HG03571 (cell line): ENCODE results near the gene PRKAR2A.
"Not testable (repeated sequence)": the region's sequence is repeated elsewhere in the genome, so short reads cannot be mapped to it uniquely, and the experiment has no call there.

Experiments used
- ATAC-seq: cut with Tn5 transposase; IDR thresholded peaks from one replicate; pipeline ENCODE4 v1.9.1; 2021; ENCODE audit not compliant: unreplicated experiment

PRKAR2A gene

DNA sequence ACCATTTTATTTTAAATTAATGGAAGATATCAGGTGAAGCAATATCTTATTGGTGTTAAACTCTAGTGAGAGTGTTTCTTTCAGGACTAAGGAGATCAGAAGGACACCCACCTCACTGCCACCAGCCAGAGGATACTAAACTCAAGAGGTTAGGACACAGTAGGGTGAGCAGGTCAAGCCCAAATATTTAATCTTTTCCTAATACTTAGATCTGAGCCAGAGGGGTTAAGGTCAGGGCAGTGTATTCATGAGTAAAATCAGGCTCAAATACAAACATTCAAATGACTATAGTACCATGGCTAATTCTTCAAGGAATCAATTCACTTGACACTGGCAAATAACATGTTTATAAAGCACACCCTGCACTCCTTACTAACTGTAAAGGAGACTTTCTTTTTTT is 65.6 kb downstream of the PRKAR2A start:
- ATAC-seq: no peak

DNA sequence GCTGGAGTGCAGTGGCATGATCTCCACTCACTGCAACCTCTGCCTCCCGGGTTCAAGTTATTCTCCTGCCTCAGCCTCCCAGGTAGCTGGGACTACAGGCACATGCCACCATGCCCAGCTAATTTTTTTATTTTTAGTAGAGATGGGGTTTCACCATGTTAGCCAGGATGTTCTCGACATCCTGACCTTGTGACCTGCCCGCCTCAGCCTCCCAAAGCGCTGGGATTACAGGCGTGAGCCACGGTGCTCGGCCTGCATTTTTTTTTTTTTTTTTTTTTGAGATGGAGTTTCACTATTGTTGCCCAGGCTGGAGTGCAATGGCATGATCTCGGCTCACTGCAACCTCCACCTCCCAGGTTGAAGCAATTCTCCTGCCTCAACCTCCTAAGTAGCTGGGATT is 69.1 kb downstream of the PRKAR2A start:
- ATAC-seq: not testable (repeated sequence)

DNA sequence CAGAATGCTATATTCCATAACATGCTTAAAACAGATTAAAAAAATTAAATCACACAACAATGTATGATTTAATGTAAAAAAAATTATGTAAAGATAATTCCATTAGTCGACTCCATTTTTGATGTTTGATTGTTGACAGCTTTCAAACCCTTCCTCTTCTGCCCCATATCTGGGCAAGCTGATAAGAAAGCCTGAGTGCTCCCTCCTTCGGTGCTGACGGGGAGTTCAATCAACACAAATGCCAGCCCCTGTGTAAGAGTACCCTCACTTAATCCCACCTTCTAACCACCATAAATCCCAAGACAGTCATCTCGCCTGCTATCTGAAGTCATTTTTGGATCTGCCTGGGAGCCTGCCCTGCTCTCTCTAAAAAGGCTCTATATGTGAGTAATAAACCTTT is 70.8 kb downstream of the PRKAR2A start:
- ATAC-seq: no peak

DNA sequence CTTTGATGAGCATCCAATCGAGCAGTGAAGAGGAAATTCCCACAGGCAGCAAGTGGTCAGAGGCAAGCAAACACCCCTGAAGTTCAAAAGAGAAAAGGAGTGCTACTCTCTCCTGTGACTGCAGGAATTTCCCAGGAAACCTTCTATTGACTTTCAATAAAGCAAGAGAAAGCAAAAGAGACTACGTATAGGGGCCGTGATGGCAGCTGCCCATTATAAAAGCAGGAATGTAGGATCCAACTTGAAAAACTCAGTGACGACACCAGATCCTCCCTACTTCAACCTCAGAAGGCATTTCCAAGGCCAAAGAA is 77.5 kb downstream of the PRKAR2A start:
- ATAC-seq: no peak

DNA sequence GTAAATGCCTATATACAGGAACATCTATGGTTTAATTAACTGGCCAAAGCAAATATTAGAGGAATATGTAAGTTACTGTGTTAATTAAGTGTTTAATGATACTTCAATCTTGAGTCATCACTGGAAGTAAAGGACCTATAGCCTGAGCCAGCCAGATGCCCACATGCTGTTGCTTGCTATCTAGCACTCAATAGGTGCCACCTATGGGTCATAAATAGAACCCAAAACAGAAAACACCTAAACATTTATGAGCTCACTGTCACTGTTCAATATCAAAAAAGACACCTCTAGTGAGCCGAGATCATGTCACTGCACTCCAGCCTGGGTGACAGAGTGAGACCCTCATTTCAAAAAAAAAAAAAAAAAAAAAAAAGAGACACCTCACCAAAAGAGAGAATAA is 82.3 kb downstream of the PRKAR2A start:
- no peak for ATAC-seq

DNA sequence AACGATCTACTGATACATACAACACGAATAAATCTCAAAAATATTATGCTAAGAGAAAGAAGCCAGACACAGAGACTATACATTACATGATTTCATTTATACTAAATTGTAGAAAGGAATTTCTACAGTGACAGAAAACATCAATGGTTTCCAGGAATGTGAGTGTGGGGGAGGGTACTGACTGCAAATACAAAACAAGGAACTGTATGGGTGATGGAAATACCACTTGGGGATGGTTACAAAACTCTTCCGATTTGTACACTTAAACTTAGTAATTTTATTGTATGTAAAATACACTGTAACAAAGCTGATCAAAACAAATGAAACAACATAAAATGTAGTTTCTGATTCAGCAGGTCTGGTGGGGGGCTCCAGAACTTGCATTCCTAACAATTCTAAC is 84.9 kb downstream of the PRKAR2A start:
- no peak for ATAC-seq

DNA sequence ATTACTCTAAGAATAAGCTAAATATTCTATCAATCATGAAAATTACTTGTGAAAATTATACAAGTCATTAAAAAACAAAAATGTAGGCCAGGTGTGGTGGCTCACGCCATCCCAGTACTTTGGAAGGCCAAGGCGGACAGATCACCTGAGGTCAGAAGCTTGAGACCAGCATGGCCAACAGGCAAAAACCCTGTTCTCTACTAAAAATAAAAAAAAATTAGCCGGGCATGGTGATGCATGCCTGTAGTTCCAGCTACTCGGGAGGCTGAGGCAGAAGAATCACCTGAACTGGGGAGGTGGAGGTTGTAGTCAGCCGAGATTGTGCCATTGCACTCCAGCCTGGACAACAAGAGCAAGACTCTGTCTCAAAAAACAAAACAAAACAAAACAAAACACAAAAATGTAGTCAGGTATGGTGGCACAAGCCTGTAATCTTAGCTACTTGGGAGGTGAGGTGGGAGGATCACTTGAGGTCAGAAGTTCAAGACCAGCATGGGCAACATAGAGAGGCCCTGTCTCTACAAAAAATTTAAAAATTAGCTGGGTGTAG is 87.6 kb downstream of the PRKAR2A start:
- ATAC-seq: not testable (repeated sequence)

DNA sequence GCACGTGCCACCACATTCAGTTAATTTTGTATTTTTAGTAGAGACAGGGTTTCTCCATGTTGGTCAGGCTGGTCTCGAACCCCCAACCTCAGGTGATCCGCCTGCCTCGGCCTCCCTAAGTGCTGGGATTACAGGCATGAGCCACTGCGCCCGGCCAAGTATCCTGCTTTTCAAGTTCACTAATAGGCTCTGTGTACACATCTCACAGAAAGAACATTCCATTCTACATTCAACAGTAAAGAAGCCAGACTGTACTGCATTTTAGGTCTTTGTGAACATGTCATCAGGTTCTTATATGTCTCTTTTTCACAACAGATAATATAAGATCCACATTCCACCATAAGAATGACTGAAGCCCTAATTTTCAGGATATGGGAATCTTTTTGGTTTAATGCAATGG is 88.1 kb downstream of the PRKAR2A start:
- ATAC-seq: not testable (repeated sequence)

DNA sequence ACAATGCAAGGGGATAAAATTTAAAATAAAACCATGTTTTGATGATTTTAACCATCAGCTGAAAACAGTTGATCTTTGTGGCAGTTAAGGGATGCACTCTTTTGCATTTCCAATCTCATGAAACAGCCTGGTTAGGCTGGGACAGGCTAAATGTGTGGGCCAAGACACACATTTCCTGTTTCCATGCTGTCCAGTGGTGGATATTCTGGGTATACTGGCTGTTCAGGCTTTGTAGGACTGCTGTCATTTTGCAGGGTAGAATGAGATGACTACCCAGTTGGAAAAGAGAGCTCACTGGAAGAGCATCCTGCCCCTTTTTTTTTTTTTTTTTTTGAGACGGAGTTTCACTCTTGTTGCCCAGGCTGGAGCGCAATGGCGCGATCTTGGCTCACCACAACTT is 88.6 kb downstream of the PRKAR2A start:
- ATAC-seq: no peak

DNA sequence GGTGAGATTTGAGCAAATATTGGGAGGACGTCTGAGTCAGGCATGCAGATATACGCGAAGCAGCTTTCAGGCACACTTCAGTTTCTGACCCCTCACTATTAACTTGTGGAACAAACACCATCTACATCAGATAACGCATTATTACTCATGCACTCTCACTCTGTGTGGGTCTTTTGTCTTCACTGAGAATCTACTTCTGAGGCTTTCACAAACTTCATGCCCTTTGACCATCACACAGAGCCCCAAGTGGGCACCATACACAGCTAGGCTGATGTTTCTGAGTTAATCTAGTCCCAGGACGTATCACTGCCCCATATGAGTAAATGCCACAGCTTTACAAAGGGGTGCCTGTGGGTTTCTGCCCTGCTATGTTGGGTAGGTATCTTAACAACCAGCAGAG is 91.0 kb downstream of the PRKAR2A start:
- no peak for ATAC-seq

DNA sequence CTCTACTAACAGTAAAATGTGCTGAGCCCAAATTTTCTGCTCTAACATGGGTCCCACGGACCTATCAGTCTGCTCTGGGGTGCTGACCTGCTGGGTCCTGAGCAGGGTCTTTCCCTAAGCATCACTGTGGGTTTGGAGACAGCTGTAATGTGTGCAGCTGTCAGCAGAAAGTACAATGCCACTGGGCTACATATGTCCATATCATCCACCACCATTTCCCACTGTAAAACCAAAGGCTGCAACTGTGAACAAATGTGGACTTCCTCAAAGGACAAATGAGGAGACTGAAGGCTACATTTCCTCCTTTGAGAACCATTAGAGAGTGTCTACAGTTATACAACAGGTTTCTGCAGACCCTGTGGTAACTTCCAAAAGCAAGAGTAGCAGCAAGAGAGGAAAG is 96.8 kb downstream of the PRKAR2A start:
- ATAC-seq: no peak

DNA sequence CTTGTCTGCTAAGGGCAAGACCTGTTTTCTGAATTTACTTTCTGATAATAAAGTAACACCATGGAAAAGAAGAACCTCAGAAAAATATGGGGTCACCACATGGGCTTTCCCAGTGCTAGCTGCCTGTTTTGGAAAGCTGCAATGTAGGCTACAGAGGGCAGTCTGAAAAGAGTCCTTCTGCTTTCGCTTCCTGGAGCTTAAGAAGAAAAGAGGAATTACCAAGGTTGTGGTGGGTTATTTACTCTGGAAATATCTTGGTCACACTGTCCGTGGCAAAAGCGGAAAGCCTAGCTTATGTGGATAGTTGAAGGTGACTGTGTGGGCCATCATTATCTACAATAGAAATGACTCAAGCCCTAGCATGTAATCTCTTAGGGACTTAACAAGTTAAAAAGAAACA is 98.9 kb downstream of the PRKAR2A start:
- ATAC-seq: no peak

DNA sequence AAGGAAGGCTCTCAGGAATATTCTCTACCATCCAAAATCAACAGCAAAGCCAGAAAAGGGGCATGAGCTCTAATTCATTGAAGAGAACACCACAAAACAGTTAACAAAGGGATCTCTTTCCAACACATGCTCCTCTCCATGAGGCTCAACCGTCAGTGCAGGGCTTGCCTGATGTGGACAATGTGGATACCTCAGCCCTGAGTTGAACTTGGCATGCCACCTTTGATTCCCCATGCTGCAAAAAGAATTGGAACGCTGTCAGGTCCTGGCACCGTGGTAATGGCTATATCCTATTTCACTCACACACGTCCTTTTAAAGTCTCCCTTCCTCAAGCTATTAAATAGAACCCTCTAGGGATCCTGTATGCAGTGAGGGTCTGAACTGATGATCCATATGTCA is 100.0 kb downstream of the PRKAR2A start:
- no peak for ATAC-seq

DNA sequence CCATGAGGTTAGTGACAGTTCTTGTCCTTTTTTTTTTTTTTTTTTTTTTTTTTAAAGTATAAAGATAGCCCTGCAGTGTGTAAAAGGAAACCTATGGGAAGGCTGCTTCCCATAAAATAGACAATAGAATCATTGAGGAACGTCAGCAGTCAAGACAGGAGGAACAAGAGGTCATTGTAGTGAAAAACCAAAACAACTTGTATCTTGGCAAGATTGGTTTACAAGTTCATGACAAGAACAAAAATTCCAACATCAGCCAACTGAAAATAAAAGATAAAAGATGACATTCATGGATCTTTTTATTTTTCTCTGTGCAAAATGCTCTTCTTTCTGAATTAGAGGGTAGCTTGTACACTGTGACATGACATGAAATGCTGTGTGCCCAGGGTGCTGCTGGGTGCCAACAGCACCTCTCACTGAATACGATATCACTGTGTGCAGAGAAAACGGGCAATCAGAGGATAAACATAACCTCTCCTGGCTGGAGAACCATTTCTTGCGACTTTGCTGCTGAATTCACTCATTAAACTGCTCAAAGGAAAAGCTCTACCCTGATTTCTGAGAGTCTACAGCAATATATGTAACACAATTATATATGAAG is 100.6 kb downstream of the PRKAR2A start:
- no peak for ATAC-seq

DNA sequence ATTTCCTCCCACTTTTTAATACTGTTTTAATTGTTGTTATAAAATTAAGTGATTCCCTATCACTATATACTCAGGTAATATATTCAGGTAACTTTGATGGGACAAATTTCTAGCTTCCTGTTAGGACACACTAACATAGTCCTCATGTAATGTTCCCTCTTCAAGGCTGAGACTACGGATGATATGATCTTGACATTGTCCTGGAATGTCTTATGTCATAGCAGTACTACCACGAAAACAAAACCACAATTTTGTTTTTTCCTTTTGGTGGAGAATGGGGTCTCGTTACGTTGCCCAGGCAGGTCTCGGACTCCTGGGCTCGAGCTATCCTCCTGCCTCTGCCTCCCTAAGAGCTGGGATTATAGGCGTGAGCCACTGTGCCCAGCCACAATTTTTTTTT is 103.9 kb downstream of the PRKAR2A start:
- no peak for ATAC-seq

DNA sequence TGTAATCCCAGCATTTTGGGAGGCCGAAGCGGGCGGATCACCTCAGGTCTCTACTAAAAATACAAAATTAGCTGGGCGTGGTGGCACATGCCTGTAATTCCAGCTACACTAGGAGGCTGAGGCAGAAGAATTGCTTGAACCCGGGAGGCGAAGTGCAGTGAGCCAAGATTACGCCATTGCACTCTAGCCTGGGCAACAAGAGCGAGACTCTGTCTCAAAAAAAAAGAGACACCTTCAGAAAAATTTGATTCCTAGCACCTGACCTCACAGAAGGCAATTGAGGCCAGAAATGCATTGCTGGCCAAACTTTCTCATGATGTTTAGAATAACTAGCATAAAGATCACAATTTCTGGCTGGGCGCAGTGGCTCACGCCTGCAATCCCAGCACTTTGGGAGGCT is 106.4 kb downstream of the PRKAR2A start:
- ATAC-seq: not testable (repeated sequence)

DNA sequence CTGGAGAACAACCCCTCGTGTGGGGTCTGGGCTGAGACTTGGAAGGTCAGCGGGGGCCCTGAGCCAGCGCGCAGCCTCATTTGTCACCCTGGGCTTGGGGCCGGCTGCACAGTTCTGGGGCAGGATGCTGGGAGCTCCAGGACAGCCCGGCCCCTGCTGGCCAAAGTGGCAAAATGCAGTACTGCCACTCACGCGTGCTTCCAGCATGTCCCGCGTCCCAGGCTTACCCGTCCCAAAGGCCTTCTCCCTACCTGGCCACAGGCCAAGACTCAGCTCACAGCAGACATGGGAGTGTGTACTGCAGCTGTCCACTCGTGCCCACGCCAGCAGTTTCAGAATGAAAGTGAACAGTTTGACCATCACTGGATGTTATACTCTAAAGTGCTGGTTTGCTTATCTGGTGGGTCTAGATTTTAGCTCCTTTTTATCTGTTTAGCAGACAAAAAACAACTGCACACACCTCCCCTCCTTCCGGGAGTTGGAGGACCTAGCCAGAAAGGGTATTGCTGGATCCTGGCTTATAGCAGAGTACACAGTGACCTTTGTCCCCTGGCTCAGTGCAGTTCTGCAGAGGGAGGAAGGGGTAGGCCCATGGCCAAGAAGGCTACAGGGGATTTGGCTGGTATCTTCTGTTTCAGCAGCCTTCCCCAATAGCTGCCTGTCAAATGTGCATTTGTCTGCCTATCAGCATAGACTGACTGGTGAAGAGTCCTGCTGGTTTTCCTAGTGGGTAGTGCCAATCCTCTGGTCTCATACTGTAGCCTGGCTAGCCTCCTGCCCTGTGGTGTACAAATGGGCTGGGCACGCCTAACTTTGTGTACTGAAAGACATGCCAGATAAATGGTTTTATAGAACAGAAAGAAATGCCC is 107.5 kb downstream of the PRKAR2A start:
- peak; percentile 65 for ATAC-seq

DNA sequence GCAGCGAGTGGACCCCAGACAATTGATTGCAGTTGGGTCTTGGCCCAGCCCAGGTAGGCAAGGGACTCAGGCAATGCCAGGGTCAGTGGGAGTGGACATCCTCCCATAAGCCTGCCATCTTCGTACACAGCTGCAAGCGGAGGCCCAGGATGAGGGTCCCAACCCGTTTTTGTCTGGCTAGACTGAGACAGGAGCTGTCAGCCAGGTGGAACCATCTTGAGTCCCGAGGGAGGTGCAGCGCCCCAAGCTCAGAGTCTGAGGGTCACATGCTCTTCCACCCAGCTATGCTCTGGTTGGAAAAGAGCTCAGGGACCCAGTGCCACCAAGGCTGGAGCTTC is 108.1 kb downstream of the PRKAR2A start:
- ATAC-seq: peak; percentile 42

DNA sequence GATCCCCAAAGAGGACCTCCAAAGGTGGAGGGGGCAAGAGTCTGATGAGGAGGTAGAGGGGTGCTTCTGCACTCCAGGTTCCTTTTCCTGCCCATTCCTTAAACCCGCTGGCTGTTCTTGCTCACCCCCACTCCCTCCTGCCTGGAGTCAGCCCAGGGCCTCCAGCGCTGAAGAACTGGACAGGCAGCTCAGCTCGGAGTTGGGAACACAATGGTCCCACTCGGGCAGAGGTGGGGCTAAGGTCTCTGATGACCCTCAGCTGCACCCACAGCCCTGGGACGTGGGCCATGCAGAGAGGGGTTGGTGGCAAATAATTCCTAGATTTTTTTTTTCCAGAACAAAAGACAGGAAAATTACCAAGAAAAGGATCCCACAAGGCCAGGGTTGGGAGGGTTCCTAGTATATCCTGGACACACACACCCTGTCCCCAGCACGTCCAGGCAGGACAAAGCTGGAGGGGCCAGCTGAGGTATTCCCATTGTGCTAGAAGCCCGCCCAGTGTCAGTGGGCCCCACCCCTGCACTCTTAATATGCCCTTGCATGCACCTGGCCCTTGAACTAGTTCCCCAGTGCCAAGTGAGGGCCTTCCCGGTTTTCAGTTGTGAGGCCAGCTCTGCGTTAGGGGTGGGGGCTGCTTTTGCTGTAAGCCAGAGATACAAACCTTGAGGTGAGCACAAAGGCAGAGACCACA is 108.6 kb downstream of the PRKAR2A start:
- no peak for ATAC-seq

DNA sequence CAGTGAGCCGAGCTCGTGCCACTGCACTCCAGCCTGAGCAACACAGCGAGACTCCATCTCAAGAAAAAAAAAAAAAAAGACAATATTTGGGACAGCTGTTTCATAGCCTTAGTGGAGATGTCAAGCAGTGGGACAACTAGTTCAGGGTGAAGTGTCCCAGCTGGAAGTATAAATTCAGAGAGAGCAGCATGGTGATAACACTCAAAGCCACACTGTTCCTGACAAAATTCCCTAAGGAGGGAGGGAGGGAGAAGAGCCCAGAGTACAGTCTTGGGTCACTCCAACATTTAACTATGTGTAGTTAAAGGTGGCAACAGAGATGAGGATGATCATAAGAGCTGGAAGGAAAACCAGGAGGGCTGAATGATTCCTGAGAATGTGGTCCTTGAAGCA is 109.5 kb downstream of the PRKAR2A start:
- ATAC-seq: no peak

DNA sequence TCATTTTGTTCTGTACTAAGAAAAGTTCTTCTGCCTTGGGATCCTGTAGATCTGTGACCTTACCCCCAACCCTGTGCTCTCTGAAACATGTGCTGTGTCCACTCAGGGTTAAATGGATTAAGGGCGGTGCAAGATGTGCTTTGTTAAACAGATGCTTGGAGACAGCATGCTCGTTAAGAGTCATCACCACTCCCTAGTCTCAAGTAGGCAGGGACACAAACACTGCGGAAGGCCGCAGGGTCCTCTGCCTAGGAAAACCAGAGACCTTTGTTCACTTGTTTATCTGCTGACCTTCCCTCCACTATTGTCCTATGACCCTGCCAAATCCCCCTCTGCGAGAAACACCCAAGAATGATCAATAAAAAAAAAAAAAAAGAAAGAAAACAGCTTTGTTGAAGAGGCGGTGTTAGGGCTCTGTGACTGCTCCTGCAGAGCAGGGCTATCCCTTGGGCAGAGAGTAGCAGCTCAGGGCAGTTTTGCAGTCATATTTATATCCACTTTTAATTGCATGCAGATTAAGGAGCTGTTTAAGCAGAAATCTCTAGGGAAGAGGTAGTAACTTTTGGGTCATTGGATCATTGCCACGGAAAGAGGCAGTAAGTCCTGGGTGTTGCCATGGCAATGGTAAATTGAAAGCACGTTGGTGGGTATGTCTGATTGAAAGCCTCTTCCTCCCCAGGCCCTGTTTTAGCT is 112.5 kb downstream of the PRKAR2A start:
- ATAC-seq: not testable (repeated sequence)
